ENCODE data around the gene RUNX2.

Gene RUNX2

DNA sequence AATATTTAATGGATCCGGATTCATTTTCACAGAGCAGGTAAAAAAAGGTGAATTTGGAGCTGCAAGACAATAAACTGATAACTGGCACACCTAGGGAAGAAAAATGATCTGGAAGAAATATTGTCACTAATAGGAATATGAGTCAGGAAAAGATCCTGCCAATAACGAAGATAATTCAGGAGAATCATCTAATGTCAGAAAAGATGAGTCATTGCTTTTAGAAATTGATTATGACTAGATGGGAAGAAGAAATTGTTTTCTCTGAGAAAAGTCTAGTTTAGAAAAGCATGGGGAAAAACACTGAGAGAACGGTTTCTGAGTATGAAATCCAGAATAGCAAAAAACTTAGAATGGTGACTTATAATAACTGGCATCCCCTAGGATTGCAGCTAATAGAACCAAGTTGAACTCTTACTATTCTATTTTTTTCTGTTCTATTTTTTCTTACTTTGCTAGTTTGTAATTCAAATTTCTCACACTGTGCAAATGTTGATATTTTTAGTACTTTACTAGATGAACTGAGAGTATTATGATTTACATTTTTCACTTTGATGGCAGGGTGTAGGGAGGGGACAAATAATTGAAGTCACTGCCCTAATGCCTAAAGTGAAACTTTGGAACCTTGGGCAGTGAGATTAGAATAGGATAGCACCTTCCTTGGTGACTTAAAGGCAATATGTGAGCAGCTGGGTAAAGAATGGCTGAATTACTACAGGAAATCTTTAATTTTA lies 87.8 kb downstream of the RUNX2 start:
- no peak for DNase-seq

DNA sequence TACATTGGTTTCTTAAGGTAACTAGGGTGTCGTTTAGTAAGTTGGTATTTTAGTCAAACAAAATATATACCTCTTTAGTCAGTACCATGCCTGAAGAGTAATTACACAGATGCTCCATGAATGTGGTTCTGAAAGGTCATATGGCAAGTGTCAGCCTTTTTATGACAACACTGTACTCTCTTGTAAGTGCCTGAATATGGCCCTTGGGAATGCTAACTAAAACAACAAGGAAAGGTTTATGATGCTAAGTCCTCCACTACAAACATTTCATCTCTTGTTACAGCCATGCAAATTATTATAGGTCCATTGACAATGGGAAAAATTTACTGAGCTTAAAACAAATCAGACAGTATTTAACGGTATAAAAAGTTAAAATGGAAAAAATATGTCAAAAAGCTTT lies 88.6 kb downstream of the RUNX2 start:
- peak; percentile 65 for DNase-seq

DNA sequence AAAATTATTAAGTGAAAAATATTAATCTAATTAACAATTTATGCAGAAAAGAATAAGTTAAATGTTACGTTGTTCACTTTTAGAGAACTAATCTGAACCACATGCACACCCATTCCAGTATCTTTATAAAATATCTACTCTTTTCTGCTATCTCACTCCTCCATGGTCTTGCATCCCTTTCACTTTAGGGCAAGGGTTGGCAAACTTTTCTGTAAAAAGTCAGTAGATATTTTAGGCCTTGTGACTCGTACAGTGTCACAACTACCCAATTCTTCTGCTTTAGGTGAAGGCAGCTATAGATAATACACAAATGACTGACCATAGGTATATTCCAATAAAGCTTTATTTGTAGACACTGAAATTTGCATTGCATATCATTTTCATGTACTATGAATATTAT lies 89.3 kb downstream of the RUNX2 start:
- no peak for DNase-seq

DNA sequence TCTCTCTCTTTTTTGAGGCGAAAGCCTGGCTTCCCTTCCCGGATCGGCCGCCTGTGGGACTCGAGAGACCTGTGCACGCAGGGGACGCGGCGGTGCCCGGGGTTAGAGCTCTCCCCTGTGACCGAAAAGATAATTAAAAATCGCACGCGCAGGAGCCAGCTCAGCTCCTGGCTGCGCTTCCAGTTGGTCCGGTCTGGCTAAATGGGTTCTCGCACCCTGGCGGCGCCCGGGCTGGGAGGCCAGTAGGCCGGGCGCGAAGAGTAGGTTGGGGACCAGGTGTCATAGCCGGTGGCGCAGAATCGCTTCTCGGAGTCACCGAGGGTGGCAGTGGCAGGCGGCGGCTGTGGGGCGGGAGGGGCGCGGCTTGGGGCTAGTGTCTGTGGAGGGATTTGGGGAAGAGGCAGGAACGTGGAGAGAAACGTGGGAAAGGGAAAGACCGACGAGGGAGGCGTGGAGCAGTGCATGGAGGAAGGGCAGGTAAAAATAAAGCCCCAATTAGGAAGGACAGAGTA lies 91.5 kb downstream of the RUNX2 start:
- no peak for DNase-seq

DNA sequence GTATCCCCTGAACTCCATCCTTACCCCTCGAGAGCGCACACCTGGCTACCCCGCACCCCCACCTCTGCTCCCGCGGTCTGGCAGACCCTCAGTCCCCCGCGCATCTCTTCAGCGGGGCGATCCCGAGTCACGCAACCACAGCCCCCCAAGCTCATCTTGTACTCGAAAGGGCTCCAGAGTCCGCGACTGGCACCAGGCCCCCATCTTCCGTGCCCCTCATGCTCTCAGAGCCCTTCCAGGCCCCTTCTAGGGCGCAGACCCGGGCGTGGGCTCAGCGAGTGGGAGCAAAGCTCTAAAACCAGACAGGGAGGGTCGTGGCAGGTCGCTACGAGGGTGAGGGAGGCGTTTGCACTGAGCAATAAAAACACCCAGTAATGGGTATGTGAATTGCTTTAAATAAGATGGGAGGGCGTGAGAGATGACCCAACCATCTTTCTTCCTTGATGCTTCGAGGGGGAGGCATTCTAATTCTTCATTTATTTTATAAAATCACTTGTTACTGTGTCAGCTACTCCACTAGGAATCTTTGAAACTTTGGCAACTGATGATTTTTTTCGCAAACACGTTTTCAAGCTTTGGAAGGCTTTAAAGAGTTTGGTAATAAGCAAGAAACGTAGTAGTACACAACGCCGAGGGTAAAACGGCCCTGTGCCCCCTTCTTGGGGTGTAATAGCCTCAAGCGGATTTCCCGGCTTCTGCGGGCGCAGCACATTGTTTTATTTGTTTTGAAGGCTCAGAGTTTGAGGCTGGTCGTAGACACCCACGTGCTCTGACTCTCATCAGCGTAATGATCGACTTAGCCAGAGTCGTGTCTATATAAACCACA lies 92.2 kb downstream of the RUNX2 start:
- no peak for DNase-seq

DNA sequence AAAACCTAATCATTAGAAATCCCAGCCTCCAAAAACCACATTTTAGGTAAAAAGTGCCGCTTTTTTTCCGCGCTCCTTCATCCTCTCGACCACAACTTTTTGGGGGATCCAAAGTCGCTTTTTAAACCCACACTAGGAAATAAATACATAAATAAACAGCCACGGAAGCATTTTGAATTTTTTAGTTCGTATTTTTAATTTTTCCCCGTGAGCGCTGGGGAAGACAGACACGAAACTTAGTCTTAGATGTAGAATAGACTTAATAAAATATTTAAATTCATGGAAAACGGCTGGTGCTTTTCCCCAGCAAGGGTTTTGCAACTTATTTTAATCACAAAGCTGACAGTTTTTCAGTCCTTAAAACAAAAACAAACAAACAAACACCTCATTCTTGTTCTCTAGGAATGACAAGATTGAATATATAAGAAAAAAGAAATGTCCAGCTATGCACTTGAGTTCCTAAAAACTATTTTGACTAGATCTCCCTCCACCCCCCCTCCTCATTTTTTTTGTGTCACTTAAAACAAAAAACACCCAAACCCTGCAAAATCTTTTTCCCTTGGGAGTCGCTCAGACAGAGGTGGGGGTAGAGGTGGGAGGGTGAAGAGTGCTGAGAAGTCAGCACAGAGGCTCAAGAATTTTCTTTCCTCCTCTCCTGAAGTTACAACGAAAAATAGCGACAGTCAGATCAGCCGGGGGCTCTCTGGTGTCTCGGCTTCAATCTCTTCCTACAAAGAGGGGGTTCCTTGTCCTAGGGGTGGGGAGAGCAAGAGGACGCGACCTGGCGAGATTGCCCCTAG lies 93.0 kb downstream of the RUNX2 start:
- no peak for DNase-seq

DNA sequence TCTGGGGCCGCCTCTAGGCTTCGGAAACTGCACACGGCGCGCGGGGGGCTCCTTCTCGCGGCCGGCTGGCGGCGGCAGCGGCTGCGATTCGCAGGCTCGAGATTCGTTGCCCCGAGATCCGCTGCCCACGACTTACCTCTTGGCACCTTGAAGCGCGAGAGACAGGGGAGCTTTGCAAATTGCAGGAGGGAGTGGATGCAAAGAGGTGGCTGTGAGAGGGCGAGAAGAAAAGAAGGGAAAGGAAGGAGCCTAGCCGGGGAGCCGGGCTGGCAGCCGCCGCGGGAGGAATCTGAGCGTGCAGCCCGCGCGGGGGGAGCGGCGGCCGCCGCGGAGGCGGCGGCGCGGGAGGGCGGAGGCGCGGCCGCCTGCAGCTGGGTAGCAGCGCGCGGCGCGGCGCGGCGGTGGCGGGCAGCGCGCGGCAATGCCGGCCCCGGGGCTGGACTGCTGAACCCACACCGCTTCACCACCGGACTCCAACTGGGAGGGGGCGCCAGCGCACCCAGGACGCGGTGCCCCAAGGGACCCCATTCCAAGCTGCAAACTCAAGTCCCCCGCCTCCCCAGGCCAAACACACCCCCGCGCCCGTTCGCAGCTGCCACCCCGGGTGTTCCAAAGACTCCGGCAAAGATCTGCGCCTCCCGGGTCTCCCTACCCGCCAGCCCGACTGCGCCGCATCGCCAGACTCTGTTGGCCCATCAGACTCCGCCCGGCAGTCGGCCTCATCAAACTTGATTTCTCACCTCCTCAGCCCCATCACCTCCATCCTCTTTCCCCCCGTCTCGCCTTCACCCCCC lies 93.8 kb downstream of the RUNX2 start:
- DNase-seq, result no peak

DNA sequence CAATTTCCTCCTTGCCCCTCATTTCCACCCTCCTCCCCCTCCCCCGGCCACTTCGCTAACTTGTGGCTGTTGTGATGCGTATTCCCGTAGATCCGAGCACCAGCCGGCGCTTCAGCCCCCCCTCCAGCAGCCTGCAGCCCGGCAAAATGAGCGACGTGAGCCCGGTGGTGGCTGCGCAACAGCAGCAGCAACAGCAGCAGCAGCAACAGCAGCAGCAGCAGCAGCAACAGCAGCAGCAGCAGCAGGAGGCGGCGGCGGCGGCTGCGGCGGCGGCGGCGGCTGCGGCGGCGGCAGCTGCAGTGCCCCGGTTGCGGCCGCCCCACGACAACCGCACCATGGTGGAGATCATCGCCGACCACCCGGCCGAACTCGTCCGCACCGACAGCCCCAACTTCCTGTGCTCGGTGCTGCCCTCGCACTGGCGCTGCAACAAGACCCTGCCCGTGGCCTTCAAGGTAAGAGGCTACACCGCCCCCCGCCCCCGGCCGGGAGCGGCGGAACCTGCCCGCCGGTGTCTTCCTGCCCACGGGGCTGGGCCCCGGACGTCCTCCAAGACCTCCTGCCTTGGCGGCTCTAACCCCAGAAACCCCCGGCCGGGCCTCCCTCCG lies 94.5 kb downstream of the RUNX2 start:
- no peak for DNase-seq

DNA sequence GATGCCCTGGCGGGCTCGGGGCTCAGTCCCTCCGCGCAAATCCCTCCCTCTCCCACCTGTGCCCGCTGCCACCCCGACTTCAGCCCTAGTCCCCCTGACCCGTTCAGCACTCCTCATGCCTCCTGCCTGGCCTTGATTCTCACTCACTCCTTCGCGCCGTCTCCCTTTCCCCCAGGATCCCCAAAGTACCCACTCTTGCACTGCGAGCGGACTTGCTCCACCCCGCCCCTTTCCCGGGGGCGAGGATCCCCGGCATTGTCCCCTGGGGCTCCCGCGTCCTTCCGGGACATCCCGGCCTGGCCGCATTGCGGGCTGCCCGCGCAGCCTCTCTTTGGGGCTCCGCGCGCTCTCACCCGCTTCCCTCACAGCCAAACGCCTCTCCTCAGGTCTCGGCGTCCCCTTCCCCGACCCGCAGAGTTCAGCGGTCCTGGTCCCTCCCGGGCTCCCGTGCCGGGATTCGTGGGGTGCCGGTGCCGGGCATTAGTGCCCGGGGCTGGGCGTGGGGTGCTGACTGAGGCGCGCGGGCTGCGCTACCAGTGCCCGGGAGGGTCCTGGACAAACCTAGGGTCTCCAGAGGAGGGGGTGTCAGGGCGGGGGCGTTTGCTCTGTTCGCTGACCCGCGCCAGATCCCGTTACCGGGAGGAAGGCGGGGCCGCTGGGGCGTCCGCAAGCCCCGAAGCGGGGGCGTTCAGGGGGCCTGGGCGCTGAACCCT lies 95.1 kb downstream of the RUNX2 start:
- DNase-seq, result no peak

DNA sequence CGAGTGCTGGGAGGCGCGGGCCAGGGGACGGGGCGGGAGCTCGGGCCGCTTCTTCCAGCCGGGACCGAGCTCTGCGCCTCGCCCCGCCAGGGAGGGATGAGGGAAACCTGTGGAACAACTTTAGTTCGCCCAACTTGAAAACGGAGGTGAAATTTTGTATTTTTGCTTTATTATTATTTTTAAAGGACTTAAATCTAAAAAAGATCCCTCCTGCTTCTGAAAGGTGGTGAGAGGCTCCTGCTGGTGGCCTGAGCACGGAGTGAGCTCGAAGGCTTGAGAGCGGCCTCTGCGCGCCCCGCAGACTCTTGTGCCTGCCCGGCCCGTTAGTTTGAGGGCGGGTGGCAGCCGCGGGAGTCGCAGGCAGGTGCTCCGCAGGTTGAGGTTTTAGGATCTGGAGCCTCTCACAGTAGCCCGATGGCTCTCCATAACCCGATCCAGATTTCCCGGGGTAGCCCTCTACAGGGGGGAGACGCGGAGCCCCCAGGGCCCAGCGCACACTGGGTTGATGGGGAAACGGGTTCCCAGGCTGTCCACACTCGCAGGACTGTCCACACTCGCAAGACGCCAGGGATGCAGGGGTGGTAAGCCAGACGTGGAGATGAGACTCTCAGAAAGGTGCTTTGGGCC lies 95.8 kb downstream of the RUNX2 start:
- DNase-seq, result no peak

DNA sequence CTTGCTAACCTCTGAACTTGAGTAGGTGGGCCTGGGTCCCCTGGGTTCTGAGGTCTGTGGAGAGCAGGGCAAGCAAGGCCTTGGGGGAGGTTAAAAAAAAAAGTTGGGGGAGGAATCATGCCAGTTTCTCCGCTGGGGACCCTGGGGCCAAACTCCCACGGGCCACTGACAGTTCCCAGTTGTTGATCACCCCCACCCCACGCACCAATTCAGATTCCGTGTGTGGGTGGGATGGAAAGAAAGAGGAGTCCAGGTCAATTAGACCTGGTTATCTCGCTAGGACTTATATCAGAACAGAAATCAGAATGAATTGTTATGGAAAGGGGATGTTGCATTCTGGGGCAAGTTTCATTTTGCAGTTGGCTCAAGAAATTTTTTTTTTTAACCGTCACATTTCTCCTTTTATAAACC lies 96.3 kb downstream of the RUNX2 start:
- no peak for DNase-seq

DNA sequence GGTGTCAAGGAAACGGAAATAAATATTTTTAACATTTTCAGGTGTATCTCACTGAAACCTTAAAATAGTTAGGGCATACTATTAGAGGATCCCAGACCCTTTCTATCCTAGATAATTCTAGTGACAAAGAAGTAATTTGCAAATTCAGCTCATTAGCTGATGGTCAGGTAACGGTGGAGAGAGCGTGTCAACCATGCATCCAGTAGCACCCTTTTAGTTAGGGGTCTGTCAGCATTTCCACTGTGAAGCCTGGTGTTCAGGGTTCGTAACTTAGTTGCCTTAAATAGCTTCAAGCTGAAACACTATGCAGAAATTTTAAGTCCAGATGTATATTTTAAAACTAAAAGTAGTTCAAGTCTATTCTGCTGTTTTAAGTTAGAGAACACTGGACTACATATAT lies 98.1 kb downstream of the RUNX2 start:
- DNase-seq, result no peak

DNA sequence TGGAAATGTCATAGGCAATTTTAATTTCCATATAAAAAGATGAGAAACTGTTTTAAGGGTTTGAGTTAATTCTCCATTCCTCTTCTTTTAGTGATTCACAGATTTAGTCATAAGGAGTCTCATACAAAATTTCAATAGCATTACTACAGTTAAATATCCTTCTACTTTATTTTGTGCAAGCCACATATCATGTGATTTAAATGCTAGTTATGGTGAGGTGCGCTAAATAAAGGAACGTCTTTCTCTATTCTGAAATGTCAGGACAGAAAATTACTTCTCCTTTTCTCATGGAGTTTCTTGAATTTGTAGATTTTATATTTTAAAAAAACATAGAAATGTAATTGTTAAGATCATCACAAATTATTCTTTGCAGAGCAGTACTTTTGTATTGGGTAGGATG lies 99.6 kb downstream of the RUNX2 start:
- DNase-seq, result no peak

DNA sequence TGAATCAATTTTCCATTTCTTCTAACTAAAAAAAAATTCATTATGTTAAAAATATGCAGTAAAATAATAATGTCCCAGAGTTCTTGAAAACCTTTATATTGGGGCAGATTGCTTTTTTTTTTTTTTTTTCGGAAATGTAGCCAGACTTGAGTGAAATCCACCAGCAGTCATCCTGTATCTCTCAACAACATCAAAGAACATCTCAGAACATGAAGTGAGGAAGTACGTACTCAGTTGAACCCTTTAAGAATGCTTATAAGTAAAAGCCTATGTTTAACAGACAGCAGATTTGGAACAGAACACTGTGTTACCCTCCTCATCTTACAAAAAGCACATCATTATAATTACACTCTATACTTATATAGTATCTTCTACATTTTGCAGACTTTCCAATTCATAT lies 100.6 kb downstream of the RUNX2 start:
- no peak for DNase-seq

DNA sequence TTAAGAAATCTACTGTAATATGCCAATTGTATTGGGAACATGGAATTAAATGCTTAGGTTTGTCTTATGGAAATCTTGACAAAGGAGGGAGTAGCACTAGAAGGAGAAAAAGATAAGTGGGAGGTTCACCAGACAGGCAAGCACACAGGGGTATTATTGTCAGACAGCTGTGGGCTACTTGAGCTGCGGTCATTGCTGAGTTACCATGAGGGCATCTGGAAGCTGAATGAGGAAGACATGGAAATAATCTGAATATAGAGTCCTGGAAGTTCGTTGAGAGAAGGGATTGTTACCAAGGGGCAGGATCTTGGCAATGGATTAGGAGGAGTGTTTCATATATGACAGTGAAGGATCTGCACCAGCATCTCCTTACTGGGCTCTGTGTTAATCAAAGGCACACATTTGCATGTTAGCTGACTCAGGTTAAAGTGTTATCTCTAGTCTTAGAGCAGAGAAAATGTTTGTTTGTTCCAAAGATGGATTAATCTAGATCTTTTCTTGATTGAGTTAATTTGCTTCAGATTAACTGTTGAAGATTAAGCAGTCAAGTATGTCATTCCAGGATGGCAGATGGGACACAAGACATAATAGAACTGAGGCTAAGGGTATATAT lies 102.6 kb downstream of the RUNX2 start:
- no peak for DNase-seq

DNA sequence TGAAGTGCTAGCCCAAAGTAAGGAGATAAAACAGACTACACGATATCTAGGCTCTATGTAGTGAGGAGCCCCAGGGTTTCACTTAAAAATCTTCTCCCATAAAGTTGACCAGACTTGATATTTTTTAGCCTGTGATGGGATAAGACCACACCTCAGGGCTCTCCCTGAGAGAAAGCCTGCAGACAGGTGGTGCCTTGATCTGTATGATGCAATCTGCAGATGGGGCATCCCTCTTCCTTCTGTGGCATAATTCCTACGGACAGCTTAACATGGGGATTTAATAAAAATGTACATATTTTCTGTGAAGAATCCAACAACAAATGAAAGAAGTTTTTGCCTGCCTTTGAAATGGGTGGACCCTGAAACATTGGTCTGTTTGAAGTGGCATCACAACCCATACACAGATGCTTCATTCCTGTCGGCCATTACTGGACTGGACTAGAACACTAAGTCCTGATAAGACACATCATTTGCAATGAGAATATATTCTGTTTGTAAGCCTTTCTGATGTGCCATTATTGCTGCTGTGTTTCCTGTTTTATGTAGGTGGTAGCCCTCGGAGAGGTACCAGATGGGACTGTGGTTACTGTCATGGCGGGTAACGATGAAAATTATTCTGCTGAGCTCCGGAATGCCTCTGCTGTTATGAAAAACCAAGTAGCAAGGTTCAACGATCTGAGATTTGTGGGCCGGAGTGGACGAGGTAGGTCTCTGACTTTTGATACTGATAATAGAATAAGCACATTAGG lies 103.4 kb downstream of the RUNX2 start:
- no peak for DNase-seq

DNA sequence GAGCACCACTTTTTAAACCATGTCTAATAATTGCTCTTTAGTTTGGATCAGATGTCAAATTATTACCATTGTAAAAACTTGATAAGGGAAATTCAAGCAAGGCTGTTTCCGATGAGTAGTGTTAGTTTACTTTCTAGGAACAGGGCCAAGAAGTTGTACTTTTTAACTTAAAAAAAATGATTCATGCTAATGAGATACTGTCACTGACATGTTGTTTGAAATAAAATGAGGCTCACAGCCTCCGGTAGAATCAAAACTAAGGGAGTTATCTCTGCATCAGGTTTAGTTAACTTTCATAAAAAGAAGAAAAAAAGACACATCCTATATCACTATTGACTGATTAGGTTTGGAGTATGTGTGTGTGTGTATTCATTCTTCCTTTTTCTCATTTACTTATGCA lies 104.8 kb downstream of the RUNX2 start:
- DNase-seq, result no peak

DNA sequence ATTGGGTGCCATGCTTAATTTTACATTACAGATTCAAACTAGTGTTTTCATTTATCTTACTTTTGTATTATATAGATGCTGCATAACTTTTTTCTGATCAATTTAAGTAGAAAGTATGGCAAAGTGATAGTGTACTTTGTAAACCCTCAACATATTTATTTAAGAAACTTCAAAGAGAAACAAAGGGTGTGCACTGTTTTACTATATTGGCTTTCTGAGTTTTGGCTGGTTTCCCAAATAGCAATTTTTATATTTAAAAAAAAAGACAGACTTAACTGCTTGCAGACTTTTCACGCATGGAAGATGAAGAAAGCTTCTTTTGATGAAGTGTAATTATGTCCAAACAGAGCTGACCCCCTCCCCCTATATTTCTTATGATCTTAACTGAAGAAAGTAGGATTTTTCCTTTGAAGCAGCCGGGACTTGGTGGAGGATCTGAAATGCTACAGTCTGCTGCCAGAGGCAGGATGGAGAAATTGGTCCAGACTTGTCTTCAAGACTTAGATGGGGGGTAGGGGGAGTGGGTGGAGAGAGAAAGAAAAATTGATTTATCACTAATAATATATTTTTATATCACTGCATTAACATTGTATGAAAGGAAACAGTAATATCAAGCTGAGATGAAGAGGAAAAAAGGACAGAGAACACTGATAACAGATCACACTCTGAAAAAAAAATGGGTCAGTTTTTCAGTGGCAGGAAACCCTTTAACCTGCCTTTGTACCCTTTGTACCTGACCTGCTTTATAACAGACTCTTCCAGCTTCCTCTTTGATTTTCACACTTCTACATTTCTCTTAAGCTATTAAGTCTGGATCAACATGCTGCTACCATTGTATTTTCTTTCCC lies 105.6 kb downstream of the RUNX2 start:
- no peak for DNase-seq

DNA sequence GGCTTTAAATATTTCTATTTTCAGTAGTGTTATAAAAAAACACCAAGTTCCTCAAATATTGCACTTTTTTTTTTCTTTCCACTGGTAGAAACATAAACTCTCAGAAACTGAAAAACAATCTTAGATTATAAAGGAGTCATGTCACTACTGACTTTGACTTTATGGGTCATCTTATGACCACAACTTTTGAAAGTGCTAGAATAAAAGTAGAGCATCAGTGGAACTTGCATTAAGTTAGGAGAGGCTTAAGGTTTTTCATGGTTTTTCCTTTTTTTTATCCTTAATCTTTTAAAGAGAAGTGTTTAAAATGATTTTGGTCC lies 106.2 kb downstream of the RUNX2 start:
- DNase-seq, result no peak

All from NCI-H187 treated with DMSO at 0.1 percent for 48 hours (cell line).